G401.6 (cell line): Measurements from ENCODE around the gene CIAO3.

Experiments used
- FAIRE-seq: peaks from 2 replicates; lab custom pipeline; 2012; peaks lifted over from hg19 to GRCh38; lab: Jason Lieb, UNC

CIAO3 gene

GRCh38 chr16:775236-775796 is 34.5 kb upstream of the CIAO3 start:
- FAIRE-seq = no peak

GRCh38 chr16:774086-775001 is 33.5 kb upstream of the CIAO3 start:
- FAIRE-seq = no peak

- no peak for FAIRE-seq
Measured at GRCh38 chr16:772959-773358, 32.2 kb upstream of the CIAO3 start.

- FAIRE-seq = no peak
Measured at GRCh38 chr16:770411-770810, 29.6 kb upstream of the CIAO3 start.

GRCh38 chr16:769934-770333 is 29.1 kb upstream of the CIAO3 start:
- no peak for FAIRE-seq

GRCh38 chr16:769184-769784 is 28.5 kb upstream of the CIAO3 start:
- no peak for FAIRE-seq

- no peak for FAIRE-seq
Measured at GRCh38 chr16:768428-768827, 27.6 kb upstream of the CIAO3 start.

- FAIRE-seq = no peak
Measured at GRCh38 chr16:767743-768235, 27.0 kb upstream of the CIAO3 start.

GRCh38 chr16:766820-767640 is 26.2 kb upstream of the CIAO3 start:
- no peak for FAIRE-seq

GRCh38 chr16:766008-766819 is 25.4 kb upstream of the CIAO3 start:
- no peak for FAIRE-seq

GRCh38 chr16:765488-765865 is 24.7 kb upstream of the CIAO3 start:
- FAIRE-seq = no peak

- no peak for FAIRE-seq
Measured at GRCh38 chr16:764848-765487, 24.2 kb upstream of the CIAO3 start.

- FAIRE-seq = no peak
Measured at GRCh38 chr16:764184-764750, 23.5 kb upstream of the CIAO3 start.

- no peak for FAIRE-seq
Measured at GRCh38 chr16:763369-764183, 22.8 kb upstream of the CIAO3 start.

GRCh38 chr16:762595-763268 is 21.9 kb upstream of the CIAO3 start:
- no peak for FAIRE-seq

- no peak for FAIRE-seq
Measured at GRCh38 chr16:761625-762513, 21.1 kb upstream of the CIAO3 start.

GRCh38 chr16:760545-761343 is 19.9 kb upstream of the CIAO3 start, which contains the start of gene MSLN:
MSLN (plus strand) TSS chr16:760734; CDS start chr16:762681, 1,947 bp downstream.
- no peak for FAIRE-seq
